ENCODE results near the gene FAM50B.
A peak's percentile ranks its signal among the peaks of the same experiment; 100 is the strongest.

Gene FAM50B, protein sequence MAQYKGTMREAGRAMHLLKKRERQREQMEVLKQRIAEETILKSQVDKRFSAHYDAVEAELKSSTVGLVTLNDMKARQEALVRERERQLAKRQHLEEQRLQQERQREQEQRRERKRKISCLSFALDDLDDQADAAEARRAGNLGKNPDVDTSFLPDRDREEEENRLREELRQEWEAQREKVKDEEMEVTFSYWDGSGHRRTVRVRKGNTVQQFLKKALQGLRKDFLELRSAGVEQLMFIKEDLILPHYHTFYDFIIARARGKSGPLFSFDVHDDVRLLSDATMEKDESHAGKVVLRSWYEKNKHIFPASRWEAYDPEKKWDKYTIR

GRCh38 chr6:3848925-3849605 is at the start of gene FAM50B:
TSS of gene FAM50B (plus strand) at chr6:3849373. CDS start at chr6:3849812, 439 bp downstream.
- peak; percentile 73 for DNase-seq

DNA sequence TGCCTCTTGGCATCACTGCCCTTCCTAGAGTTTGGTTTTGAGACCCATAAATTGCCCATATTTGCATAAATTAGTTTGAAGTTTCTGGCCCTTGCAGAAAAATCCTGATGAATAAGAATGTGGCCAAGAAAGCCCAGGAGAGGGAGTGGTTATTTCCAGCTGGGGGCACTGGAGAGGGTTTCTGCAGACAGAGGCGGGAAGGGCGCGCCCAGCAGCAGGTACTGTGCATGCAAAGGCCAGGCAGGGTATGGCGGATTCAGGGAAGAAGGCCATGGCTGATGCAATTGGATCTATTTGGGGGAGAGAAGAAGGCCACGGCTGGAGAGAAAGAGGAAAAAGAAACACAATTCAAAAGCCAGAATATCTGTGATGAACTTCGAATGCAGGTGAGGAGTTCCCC is 49.5 kb upstream of the FAM50B start:
- no peak for DNase-seq

GRCh38 chr6:3800850-3801591 is 48.2 kb upstream of the FAM50B start:
- no peak for DNase-seq

- DNase-seq = no peak
Measured at GRCh38 chr6:3801960-3802359, 47.2 kb upstream of the FAM50B start.

GRCh38 chr6:3803627-3804468 is 45.3 kb upstream of the FAM50B start:
- DNase-seq = no peak

DNA sequence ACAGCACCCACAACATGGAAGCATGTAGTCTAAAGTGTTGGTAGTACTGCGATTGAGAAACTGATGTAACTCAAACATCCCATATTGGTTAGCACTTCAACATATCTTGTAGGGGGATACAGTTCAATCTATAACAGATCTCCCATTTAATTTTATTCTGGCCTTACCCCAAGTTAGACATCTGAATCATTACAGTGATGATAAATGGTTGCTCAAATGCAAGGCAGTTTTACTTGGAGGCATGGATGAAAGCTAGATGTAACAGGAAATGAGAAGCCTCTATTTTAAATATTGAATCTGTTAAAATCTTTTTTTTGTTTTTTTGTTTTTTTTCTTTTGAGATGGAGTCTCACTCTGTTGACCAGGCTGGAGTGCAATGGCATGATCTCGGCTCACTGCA is 44.2 kb upstream of the FAM50B start:
- DNase-seq = no peak

DNA sequence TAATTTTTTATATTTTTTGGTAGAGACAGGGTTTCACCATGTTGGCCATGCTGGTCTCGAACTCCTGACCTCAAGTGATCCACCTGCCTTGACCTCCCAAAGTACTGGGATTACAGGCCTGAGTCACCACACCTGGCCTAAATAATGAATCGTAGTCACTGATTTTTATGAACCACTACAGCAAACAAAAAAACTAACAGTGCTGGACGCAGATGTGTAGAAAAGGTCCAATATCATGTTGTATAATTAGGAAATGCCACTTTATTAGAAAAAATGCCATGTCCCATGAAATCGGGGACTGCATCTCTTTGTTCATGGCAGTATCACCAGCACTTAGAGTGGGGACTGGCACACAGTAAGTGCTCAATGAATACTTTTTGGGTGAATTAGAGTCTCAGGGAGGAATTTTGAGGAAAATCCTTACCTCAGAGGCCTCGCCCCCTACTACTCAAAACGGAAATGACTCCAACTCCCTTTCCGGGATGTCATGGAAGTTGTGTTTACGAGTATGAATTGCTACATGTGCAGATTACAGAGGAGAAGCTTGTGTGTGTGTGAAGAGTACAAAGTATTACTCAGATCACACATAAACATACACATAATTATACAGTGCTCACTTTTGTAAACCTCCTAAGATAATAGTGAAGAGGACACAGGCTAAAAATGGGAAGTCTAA is 43.6 kb upstream of the FAM50B start:
- DNase-seq = no peak

DNA sequence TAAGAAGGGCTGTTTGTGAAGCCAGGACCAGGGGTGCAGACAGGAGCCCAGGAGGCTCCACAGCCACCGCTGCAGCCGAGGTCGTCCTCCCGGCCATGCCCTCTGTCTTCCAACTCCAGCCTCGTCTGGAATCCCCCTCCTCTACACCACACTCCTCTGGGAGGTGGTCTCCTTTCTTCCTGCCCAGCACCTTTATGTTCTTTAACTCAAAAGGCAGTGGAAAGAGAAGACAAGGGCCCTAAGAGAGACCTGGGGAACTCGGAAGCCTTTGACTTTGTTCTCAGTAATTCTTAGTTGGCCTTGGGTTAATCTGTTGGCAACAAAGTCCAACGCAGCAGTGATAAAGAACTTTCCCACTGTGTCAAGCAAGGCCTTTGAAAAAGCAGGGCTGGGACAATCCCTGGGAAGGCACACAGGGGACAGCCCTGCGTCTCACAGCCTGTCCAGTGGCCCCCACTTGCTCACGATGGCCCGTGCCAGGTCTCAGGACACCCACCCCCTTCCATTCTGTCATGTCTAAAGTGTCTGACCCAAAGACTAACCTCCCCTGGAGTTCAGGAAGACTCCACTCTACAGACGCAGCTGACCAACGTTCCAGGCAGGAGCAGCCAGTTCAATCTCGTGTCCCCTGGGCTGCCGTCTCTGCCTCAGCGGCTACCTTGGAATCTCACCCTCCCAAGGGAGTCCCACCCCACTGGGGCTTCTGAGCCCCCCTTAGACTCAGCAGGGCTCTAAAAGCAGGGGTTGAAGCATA is 42.8 kb upstream of the FAM50B start:
- no peak for DNase-seq

- DNase-seq = no peak
Measured at GRCh38 chr6:3808199-3808598, 41.0 kb upstream of the FAM50B start.

DNA sequence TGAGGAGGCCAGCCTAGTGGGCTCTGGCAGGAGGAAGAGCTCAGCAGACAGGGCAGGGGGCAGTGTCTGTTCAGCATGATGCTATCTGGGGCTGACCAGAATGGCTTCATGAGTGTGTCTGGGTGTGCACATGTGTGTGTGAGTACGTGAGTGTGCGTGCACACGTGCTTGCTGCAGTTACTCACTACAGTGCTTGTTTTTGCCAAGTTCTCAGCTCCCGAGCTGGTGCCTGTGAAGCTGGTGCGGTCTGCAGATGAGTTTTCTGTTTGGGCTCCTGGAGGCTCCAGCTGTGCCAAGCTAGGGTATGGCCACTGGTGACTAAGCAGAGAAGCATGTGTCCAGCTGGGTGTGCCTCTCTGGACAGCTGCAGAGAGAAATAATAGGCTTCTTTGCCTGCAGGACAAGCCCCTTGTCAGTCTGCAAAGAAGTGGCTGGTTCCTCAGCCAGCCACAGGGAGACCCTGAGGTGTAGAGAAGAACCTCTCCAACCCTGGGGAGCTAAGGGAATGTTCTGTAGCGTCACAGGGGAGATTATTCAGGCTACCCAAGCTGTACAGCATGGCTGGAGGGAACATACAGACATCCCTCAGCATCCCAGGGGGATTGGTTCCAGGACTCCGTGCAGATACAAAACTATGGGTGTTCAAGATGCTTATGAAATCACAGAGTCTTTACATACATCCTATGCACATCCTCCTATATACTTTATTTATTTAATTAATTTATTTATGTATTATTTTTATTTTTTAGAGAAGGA is 40.2 kb upstream of the FAM50B start:
- DNase-seq = no peak

DNA sequence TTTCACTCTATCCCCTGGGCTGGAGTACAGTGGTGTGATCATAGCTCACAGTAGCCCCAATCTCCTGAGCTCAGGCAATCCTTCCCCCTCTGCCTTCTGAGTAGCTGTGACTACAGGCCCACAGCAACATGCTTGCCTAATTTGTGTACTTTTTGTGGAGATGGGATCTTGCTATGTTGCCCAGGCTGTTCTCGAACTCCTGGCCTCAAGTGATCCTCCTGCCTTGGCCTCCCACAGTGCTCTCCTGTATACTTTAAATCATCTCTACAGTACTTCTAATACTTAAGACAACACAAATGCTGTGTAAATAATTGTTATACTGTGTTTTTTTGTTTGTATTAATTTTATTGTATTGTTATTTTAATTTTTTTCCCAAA is 39.7 kb upstream of the FAM50B start:
- DNase-seq = no peak

- DNase-seq = no peak
Measured at GRCh38 chr6:3809982-3810381, 39.2 kb upstream of the FAM50B start.

DNA sequence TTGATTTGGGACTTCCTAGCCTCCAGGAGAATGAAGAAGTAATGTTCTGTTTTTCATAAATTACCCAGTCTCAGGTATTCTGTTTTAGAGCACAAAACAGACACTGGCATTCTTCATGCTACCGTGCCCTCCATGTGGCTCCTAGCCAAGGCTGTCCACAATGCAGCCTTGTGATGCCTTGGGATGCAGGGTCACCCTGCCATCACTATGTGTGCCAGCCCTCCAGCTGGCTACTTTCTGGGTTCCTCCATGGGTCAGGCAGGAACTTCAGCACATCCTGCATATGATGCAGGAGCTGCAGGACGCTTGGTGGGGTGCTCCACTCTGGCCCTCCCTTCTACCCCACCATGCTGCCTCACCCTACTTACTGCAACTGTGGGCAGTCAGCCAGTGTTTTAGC is 38.0 kb upstream of the FAM50B start:
- DNase-seq = no peak

- DNase-seq = no peak
Measured at GRCh38 chr6:3812596-3812995, 36.6 kb upstream of the FAM50B start.

- no peak for DNase-seq
Measured at GRCh38 chr6:3813150-3813780, 35.9 kb upstream of the FAM50B start.

DNA sequence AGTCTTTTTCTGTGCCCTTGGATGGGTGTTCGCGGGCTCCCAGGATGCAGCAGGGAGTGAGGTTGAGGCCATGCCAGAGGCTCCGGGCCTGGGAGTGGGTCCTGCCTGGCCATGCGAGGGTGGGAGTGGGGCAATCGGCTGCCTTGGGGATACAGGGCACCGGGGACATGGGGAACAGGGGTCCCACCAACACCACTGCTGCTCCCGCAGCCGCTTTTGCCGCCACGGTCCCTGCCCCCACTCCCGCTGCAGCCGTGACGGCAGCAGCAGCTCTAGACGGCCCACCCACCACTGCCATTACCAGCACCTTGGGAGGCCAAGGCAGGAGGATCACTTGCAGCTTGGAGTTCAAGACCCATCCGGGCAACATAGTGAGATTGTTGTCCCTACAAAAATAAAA is 35.3 kb upstream of the FAM50B start:
- DNase-seq = no peak

GRCh38 chr6:3814539-3814938 is 34.6 kb upstream of the FAM50B start:
- DNase-seq = no peak

GRCh38 chr6:3816251-3816650 is 32.9 kb upstream of the FAM50B start:
- DNase-seq = no peak

GRCh38 chr6:3819161-3820110 is 29.7 kb upstream of the FAM50B start:
- no peak for DNase-seq
